K562 (cell line): Measurements from ENCODE around the gene CRELD2. TPM values are rescaled to one million over a fixed set of nuclear protein-coding genes. Genes with fewer than 3 reads are reported as not detected.

Experiments used
- ATAC-seq: fragments of 200-7000 bp; cut with Tn5 transposase; 3 replicates; pipeline ENCODE4 v1.9.1; 2020; ENCODE audit warnings: moderate library complexity
- BruUV-seq: library from RNA; stranded (reverse); fragments of 400-500 nt; replicated peaks from 2 replicates; lab custom pipeline; 2021; lab: Mats Ljungman, UMichigan
- CTCF ChIA-PET: fragments of 300-600 bp; formaldehyde crosslinking; extraction: SDS; loops from one replicate; lab custom pipeline; 2021; ENCODE audit warnings: low intra/inter-chr PET ratio; lab: Yijun Ruan, JAX
- POLR2A ChIA-PET: fragments of 300-600, 350-650 bp; sonication (Branson Sonifier 250); formaldehyde crosslinking; extraction: SDS; loops from one replicate; lab custom pipeline; 2021; ENCODE audit warnings: antibody characterized with exemption, inconsistent platforms; lab: Yijun Ruan, JAX
- DNase-seq, 4 experiments: peaks; one replicate each; pipeline versions ENCODE4 v3.0.0 to v3.0.0-alpha.2; 2011 to 2018; ENCODE audit warnings: low spot score in 3 of 4, mixed read lengths in 3 of 4; ENCODE audit errors: extremely low read depth in 1 of 4
- FAIRE-seq: peaks from 2 replicates; lab custom pipeline; 2011; peaks lifted over from hg19 to GRCh38; lab: Jason Lieb, UNC
- H2AFZ ChIP-seq: 2 replicates; pipeline ENCODE4 v1.6.0; 2011; ENCODE audit warnings: low read depth, low read length, control low read depth, inconsistent platforms
- H3K27ac ChIP-seq: fragments of 200-600 bp; 3 replicates; pipeline ENCODE4 v1.8.0; 2011; ENCODE audit warnings: low read depth, mild to moderate bottlenecking, control low read depth, inconsistent platforms, low read length, moderate library complexity, mixed read lengths; ENCODE audit errors: extremely low read depth
- H3K27me3 ChIP-seq, 2 experiments: fragments of 300-600 bp in 1 of 2; 2 replicates in 1 of 2; 3 replicates in 1 of 2; pipeline versions ENCODE4 v1.6.0 to v1.8.0; 2011; ENCODE audit warnings: inconsistent platforms in 2 of 2, low read length in 2 of 2, mild to moderate bottlenecking in 1 of 2, mixed read lengths in 1 of 2, moderate library complexity in 1 of 2; ENCODE audit not compliant: control insufficient read depth in 2 of 2, insufficient read depth in 2 of 2
- H3K36me3 ChIP-seq: fragments of 300-600 bp; 3 replicates; pipeline ENCODE4 v1.8.0; 2011; ENCODE audit warnings: mild to moderate bottlenecking, low read length, inconsistent platforms; ENCODE audit not compliant: control insufficient read depth, insufficient read depth
- H3K4me1 ChIP-seq, 2 experiments: fragments of 200-600 bp in 1 of 2; replicated peaks in 1 of 2; 2 replicates in 1 of 2; 3 replicates in 1 of 2; pipeline versions ENCODE4 v1.5.1 to v1.8.0; 2011; ENCODE audit warnings: inconsistent platforms in 2 of 2, low read length in 2 of 2, mild to moderate bottlenecking in 1 of 2, mixed read lengths in 1 of 2, moderate library complexity in 1 of 2; ENCODE audit not compliant: control insufficient read depth in 2 of 2, insufficient read depth in 2 of 2
- H3K4me2 ChIP-seq: 2 replicates; pipeline ENCODE4 v1.6.1; 2011; ENCODE audit warnings: low read length, control low read depth, inconsistent platforms, mixed read lengths; ENCODE audit not compliant: insufficient read depth
- H3K4me3 ChIP-seq: fragments of 200-600 bp; sonication (generic), shearing (Covaris generic); 2 replicates; pipeline ENCODE4 v1.5.1; 2016; ENCODE audit warnings: control low read depth, inconsistent platforms
- H3K79me2 ChIP-seq: fragments of 200-600 bp; 3 replicates; pipeline ENCODE4 v1.8.0; 2011; ENCODE audit warnings: low read length, inconsistent platforms; ENCODE audit not compliant: control insufficient read depth, insufficient read depth
- H3K9ac ChIP-seq, 2 experiments: 2 replicates each; pipeline versions ENCODE4 v1.6.0 to v1.6.1; 2011; ENCODE audit warnings: low read depth in 2 of 2, low read length in 2 of 2, control low read depth in 1 of 2, inconsistent platforms in 1 of 2, mild to moderate bottlenecking in 1 of 2, mixed read lengths in 1 of 2; ENCODE audit not compliant: insufficient read depth in 1 of 2
- H3K9me1 ChIP-seq: one replicate; pipeline ENCODE4 v1.6.0; 2011; ENCODE audit warnings: inconsistent platforms, mild to moderate bottlenecking, low read length, moderate library complexity; ENCODE audit not compliant: control insufficient read depth, insufficient read depth
- H3K9me3 ChIP-seq: replicated peaks from 2 replicates; pipeline ENCODE4 v1.5.1; 2011; ENCODE audit warnings: low read depth, low read length, inconsistent platforms; ENCODE audit not compliant: control insufficient read depth, insufficient read depth
- H4K20me1 ChIP-seq: replicated peaks from 2 replicates; pipeline ENCODE4 v1.6.1; 2011; ENCODE audit warnings: low read length, inconsistent platforms, mixed read lengths; ENCODE audit not compliant: control insufficient read depth, insufficient read depth
- EGR1 ChIP-seq: fragments of 450-650 bp; conservative IDR thresholded peaks from 2 replicates; pipeline ENCODE4 v1.6.1; 2017; ENCODE audit warnings: mild to moderate bottlenecking
- HNRNPL ChIP-seq: fragments of 200-400 bp; formaldehyde crosslinking; IDR thresholded peaks from 2 replicates; pipeline ENCODE4 v1.6.1; 2017; ENCODE audit warnings: low read depth, mild to moderate bottlenecking, low read length
- TEAD1 ChIP-seq, 2 experiments: fragments of 450-650 bp in 1 of 2; sonication (generic) in 1 of 2; formaldehyde crosslinking; IDR thresholded peaks; 2 replicates each; pipeline versions ENCODE4 v1.4.0 to v1.8.0; 2020 to 2022; ENCODE audit warnings: mild to moderate bottlenecking in 2 of 2, missing genetic modification reagents in 1 of 2
- TEAD2 ChIP-seq: fragments of 450-650 bp; IDR thresholded peaks from 2 replicates; pipeline ENCODE4 v1.6.1; 2016; ENCODE audit warnings: missing genetic modification characterization, control low read depth, missing compliant biosample characterization
- ZNF124 ChIP-seq: sonication (generic); formaldehyde crosslinking; IDR thresholded peaks from 2 replicates; pipeline ENCODE4 v1.8.1; 2022; ENCODE audit warnings: missing genetic modification reagents
- ZNF740 ChIP-seq, 3 experiments: fragments of 200-800 bp in 1 of 3; sonication (Bioruptor generic) in 1 of 3; sonication (generic) in 1 of 3; formaldehyde crosslinking in 1 of 3; IDR thresholded peaks; 2 replicates each; pipeline versions ENCODE4 v1.6.1 to v1.8.0; 2016 to 2022; ENCODE audit warnings: mild to moderate bottlenecking in 2 of 3, missing compliant biosample characterization in 2 of 3, missing genetic modification characterization in 2 of 3, missing genetic modification reagents in 1 of 3
- WGBS: fragments of 100-300 bp; shearing (Covaris generic); methylation state at CpG from one replicate; pipeline ENCODE4 v1.1.6; 2016; ENCODE audit warnings: low coverage, mixed read lengths; ENCODE audit not compliant: insufficient coverage; ENCODE audit errors: missing lambda C conversion rate; 5-methylcytosine and 5-hydroxymethylcytosine counted together
- in situ Hi-C: fragments of 300-500 bp; cut with MboI; formaldehyde crosslinking; loops from 4 replicates; pipeline ENCODE4 v1.15.0; 2018; ENCODE audit warnings: inconsistent platforms, mixed read lengths
- intact Hi-C: fragments of 100-400 bp; cut with micrococcal nuclease; formaldehyde crosslinking; loops from 2 replicates; pipeline ENCODE4 v1.14.2; 2022
- polyA plus RNA-seq, 8 experiments: library from polyadenylated mRNA; depleted of rRNA in 4 of 8; stranded (reverse) in 5 of 8; unstranded in 3 of 8; fragments of >200 nt; fragmentation: Nextera tagmentation in 2 of 8; fragmentation: Illumina TruSeq in 1 of 8; extraction: Ambion mirVana in 2 of 8; extraction: Trizol in 1 of 8; gene quantifications; 2 replicates each; pipeline versions ENCODE4 v1.2.1 to v1.2.3, GENCODE V29; 2011 to 2014; ENCODE audit warnings: inconsistent platforms in 1 of 8, missing spikeins in 1 of 8
- total RNA-seq, 7 experiments: library from RNA; depleted of rRNA in 6 of 7; stranded (reverse); fragments of >200 nt in 6 of 7; fragmentation: Illumina TruSeq in 2 of 7; extraction: Trizol in 2 of 7; gene quantifications; 2 replicates each; pipeline versions ENCODE4 v1.2.1 to v1.2.3, GENCODE V29; 2011 to 2021; ENCODE audit warnings: low replicate concordance in 1 of 7
- TF ChIP-seq, protein P1 (sequence below), 3 experiments: IDR thresholded peaks in 2 of 3; conservative IDR thresholded peaks in 1 of 3; 2 replicates each; pipeline ENCODE4 v1.5.1; 2011 to 2012; ENCODE audit warnings: low read length in 3 of 3, mild to moderate bottlenecking in 3 of 3, control low read depth in 2 of 3, improper control_type of control experiment in 1 of 3, inconsistent platforms in 1 of 3, low read depth in 1 of 3, mixed read lengths in 1 of 3, moderate library complexity in 1 of 3; ENCODE audit not compliant: insufficient read depth in 2 of 3

Gene CRELD2
- total and polyA plus RNA-seq, 9 of the 15 experiments (the other 6 are each of a cell fraction or from before 2014, with no cell fraction given), result 0.96 to 25.3 (median 8.8) TPM

DNA sequence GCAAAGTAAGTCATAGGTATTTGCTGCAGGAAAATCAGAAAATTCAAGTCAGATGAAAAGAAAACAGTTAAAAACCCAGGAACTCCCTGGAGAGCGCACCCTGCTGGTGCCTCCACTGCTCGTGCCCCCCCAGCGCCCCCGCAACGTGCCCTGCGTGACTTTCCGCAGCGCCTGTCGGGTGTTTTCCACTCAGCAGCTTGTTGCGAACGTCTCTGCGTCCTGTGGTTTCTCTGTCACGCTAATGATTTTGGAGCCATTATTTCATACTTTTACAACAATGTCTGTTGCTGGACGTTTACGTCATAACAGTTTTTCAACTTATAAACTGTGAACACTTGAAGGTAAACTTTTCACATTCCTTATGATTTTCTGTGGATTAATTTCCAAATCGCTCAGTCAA lies 5.0 kb downstream of the CRELD2 start:
- DNase-seq (no peak), ATAC-seq (no peak), FAIRE-seq (no peak)
- Histone ChIP-seq H3K36me3 (peaks cover 13% of the 10 kb centered on the region; the same call in 1 of the 3 replicates), H4K20me1 (0 out of 2 replicates have a peak, but pooled peaks cover 3% of the 10 kb centered on the region), H3K9ac (no peak overlapping the region), H3K9me1 (no peaks in the 10 kb centered on the region), H2AFZ (no peak overlapping the region), H3K4me2 (no peak overlapping the region), H3K4me3 (no peak overlapping the region), H3K27ac (no peak overlapping the region), H3K79me2 (no peaks in the 10 kb centered on the region; the same call in 2 of the 3 replicates), H3K9me3 (no peaks in the 10 kb centered on the region), H3K4me1 (peaks cover 4 to 25% of the 10 kb centered on the region in 2 experiments; a peak in 4 of 5 replicates), H3K27me3 (no peaks in the 10 kb centered on the region)
- CTCF ChIA-PET, result no interaction called here
- WGBS, result 61% methylated on average over 15 of the region's 16 CpGs
- no TSS peak for BruUV-seq
- intact Hi-C loops, result no loop called here
- TF ChIP-seq ZNF740 (CRISPR knock-in tag; IDR thresholded peaks at IDR 0.05) (peak; percentile 66), ZNF740 (tag; IDR thresholded peaks at IDR 0.05) (no peak), EGR1 (0 out of 2 replicates have a peak, but pooled peaks have one; percentile 16), ZNF124 (no peak), TEAD2 (tag) (no peak), TEAD1 (CRISPR knock-in tag; IDR thresholded peaks at IDR 0.05) (no peak), HNRNPL (no peak)
- TF ChIP-seq, protein P1, sequence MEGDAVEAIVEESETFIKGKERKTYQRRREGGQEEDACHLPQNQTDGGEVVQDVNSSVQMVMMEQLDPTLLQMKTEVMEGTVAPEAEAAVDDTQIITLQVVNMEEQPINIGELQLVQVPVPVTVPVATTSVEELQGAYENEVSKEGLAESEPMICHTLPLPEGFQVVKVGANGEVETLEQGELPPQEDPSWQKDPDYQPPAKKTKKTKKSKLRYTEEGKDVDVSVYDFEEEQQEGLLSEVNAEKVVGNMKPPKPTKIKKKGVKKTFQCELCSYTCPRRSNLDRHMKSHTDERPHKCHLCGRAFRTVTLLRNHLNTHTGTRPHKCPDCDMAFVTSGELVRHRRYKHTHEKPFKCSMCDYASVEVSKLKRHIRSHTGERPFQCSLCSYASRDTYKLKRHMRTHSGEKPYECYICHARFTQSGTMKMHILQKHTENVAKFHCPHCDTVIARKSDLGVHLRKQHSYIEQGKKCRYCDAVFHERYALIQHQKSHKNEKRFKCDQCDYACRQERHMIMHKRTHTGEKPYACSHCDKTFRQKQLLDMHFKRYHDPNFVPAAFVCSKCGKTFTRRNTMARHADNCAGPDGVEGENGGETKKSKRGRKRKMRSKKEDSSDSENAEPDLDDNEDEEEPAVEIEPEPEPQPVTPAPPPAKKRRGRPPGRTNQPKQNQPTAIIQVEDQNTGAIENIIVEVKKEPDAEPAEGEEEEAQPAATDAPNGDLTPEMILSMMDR (IDR thresholded peaks at IDR 0.05 in 2 of 3, conservative IDR thresholded peaks at IDR 0.05 in 1 of 3; ENCODE audit: insufficient read depth in 2 of 3, low read depth in 1 of 3, low read length in 3 of 3), result peak; percentile 29 to 44 (median 31); a peak in 3 of 6 replicates
- in situ Hi-C loops, result loop anchor here (5.0 kb wide), 1 partner anchor 156 kb away; no protein-coding TSS in a partner anchor
- POLR2A ChIA-PET, result no interaction called here
